DOHH2 (cell line): Measurements from ENCODE around the gene TMEM164.

Experiments used
- CTCF ChIP-seq: fragments of 200-600 bp; sonication (generic); IDR thresholded peaks from one replicate; pipeline ENCODE4 v1.5.1; 2014; ENCODE audit warnings: antibody characterized with exemption, mild to moderate bottlenecking, low read depth, low read length; ENCODE audit not compliant: poor library complexity, severe bottlenecking
- EZH2phosphoT487 ChIP-seq: fragments of 200-600 bp; sonication (generic); IDR thresholded peaks from 2 replicates; pipeline ENCODE4 v1.6.1; 2017; ENCODE audit warnings: borderline replicate concordance, mild to moderate bottlenecking, antibody characterized with exemption, low read length, moderate library complexity, mixed read lengths

GRCh38 chrX:110159865-110160264 is 157.0 kb downstream of the TMEM164 start:
- TF ChIP-seq EZH2phosphoT487 (no peak), CTCF (no peak)
